GM12878 (cell line): Measurements from ENCODE around the gene JAG1. TPM values are rescaled to one million over a fixed set of nuclear protein-coding genes. Genes with fewer than 3 reads are reported as not detected.

ENCODE experiments used
- ATAC-seq: fragments of 200-7000 bp; cut with Tn5 transposase; 3 replicates; pipeline ENCODE4 v1.9.1; 2020; ENCODE audit warnings: mild to moderate bottlenecking, moderate library complexity
- Bru-seq: library from RNA; stranded (reverse); fragments of 400-500 nt; gene quantifications from one replicate; lab custom pipeline; 2021; lab: Mats Ljungman, UMichigan
- BruChase-seq, 2 experiments: library from RNA; stranded (reverse); fragments of 400-500 nt; gene quantifications; one replicate each; lab custom pipeline; 2021; lab: Mats Ljungman, UMichigan
- BruUV-seq: library from RNA; stranded (reverse); fragments of 400-500 nt; replicated peaks from 2 replicates; lab custom pipeline; 2021; lab: Mats Ljungman, UMichigan
- CTCF ChIA-PET: fragments of 300-600 bp; sonication (Branson Sonifier 250); formaldehyde crosslinking; extraction: SDS; loops from one replicate; lab custom pipeline; 2021; ENCODE audit warnings: inconsistent platforms; lab: Yijun Ruan, JAX
- POLR2A ChIA-PET: fragments of 350-600 bp; formaldehyde crosslinking; extraction: SDS; loops from one replicate; lab custom pipeline; 2021; ENCODE audit warnings: inconsistent platforms; lab: Charles Lee
- RAD21 ChIA-PET: fragments of 300-600 bp; sonication (Branson Sonifier 250); formaldehyde crosslinking; loops from one replicate; lab custom pipeline; 2023; ENCODE audit warnings: antibody characterized with exemption; ENCODE audit not compliant: unreplicated experiment; lab: Charles Lee
- SMC1A ChIA-PET: fragments of 300-600 bp; sonication (Branson Sonifier 250); formaldehyde crosslinking; loops from one replicate; lab custom pipeline; 2023; ENCODE audit not compliant: unreplicated experiment, uncharacterized antibody; lab: Charles Lee
- DNase-seq: peaks from one replicate; pipeline ENCODE4 v3.0.0-alpha.2; 2011; ENCODE audit warnings: low read depth, low spot score
- FAIRE-seq: peaks from 3 replicates; lab custom pipeline; 2011; peaks lifted over from hg19 to GRCh38; lab: Jason Lieb, UNC
- H2AFZ ChIP-seq: 2 replicates; pipeline ENCODE4 v1.6.0; 2011; ENCODE audit warnings: low read depth, low read length, control low read depth; ENCODE audit not compliant: control insufficient read depth
- H3K27ac ChIP-seq: 2 replicates; pipeline ENCODE4 v1.5.1; 2011; ENCODE audit warnings: control low read depth; ENCODE audit not compliant: control insufficient read depth, insufficient read depth
- H3K27me3 ChIP-seq, 2 experiments: replicated peaks in 1 of 2; 2 replicates each; pipeline versions ENCODE4 v1.6.0 to v1.6.1; 2011; ENCODE audit warnings: low read length in 1 of 2; ENCODE audit not compliant: control insufficient read depth in 2 of 2, insufficient read depth in 2 of 2
- H3K36me3 ChIP-seq, 2 experiments: 2 replicates each; pipeline ENCODE4 v1.5.1; 2011; ENCODE audit warnings: low read length in 1 of 2; ENCODE audit not compliant: control insufficient read depth in 2 of 2, insufficient read depth in 2 of 2
- H3K4me1 ChIP-seq: 2 replicates; pipeline ENCODE4 v1.6.1; 2011; ENCODE audit warnings: mild to moderate bottlenecking, low read length, moderate library complexity, mixed read lengths; ENCODE audit not compliant: control insufficient read depth, insufficient read depth
- H3K4me2 ChIP-seq: 2 replicates; pipeline ENCODE4 v1.6.0; 2011; ENCODE audit warnings: control low read depth; ENCODE audit not compliant: control insufficient read depth, insufficient read depth
- H3K4me3 ChIP-seq: fragments of 200-600 bp; sonication (generic); 2 replicates; pipeline ENCODE4 v1.5.1; 2016
- H3K79me2 ChIP-seq: 2 replicates; pipeline ENCODE4 v1.6.0; 2011; ENCODE audit warnings: low read length; ENCODE audit not compliant: control insufficient read depth, insufficient read depth
- H3K9ac ChIP-seq: 2 replicates; pipeline ENCODE4 v1.8.0; 2011; ENCODE audit warnings: low read length, control low read depth, mixed read lengths; ENCODE audit not compliant: control insufficient read depth, insufficient read depth
- H3K9me3 ChIP-seq: replicated peaks from 3 replicates; pipeline ENCODE4 v1.5.1; 2011; ENCODE audit warnings: mild to moderate bottlenecking, low read length; ENCODE audit not compliant: control insufficient read depth, insufficient read depth
- H4K20me1 ChIP-seq: 2 replicates; pipeline ENCODE4 v1.6.0; 2011; ENCODE audit not compliant: control insufficient read depth, insufficient read depth
- FOS ChIP-seq: IDR thresholded peaks from 3 replicates; pipeline ENCODE4 v1.6.1; 2011; ENCODE audit warnings: borderline replicate concordance; ENCODE audit not compliant: insufficient read length; ENCODE audit errors: extremely low read depth
- KLF5 ChIP-seq: fragments of 450-650 bp; IDR thresholded peaks from 2 replicates; pipeline ENCODE4 v1.6.1; 2014; ENCODE audit warnings: mild to moderate bottlenecking; ENCODE audit not compliant: partially characterized antibody
- PRDM15 ChIP-seq: fragments of 450-650 bp; formaldehyde crosslinking; IDR thresholded peaks from 2 replicates; pipeline ENCODE4 v1.4.0; 2020; ENCODE audit warnings: mild to moderate bottlenecking, moderate library complexity
- RAD21 ChIP-seq: IDR thresholded peaks from 2 replicates; pipeline ENCODE4 v1.6.1; 2011; ENCODE audit warnings: mild to moderate bottlenecking, low read depth, low read length, moderate library complexity; ENCODE audit not compliant: insufficient read depth
- RFX5 ChIP-seq: IDR thresholded peaks from 2 replicates; pipeline ENCODE4 v1.6.1; 2011; ENCODE audit warnings: low read depth, low read length, improper control_type of control experiment
- SKIL ChIP-seq: fragments of 450-650 bp; IDR thresholded peaks from 2 replicates; pipeline ENCODE4 v1.6.1; 2017; ENCODE audit warnings: mild to moderate bottlenecking, low read depth, inconsistent platforms; ENCODE audit not compliant: poor library complexity, severe bottlenecking
- SMAD5 ChIP-seq: IDR thresholded peaks from 2 replicates; pipeline ENCODE4 v1.6.1; 2016; ENCODE audit warnings: antibody characterized with exemption, low read depth
- ZBTB33 ChIP-seq: fragments of 450-650 bp; IDR thresholded peaks from 2 replicates; pipeline ENCODE4 v1.6.1; 2017; ENCODE audit warnings: mild to moderate bottlenecking
- WGBS: methylation state at CpG from one replicate; pipeline ENCODE4 v1.1.6; 2016; ENCODE audit warnings: low lambda C conversion rate; ENCODE audit not compliant: insufficient replicate concordance, insufficient coverage; ENCODE audit errors: missing lambda C conversion rate; 5-methylcytosine and 5-hydroxymethylcytosine counted together
- in situ Hi-C: fragments of 300-500 bp; cut with MboI; formaldehyde crosslinking; loops from 9 replicates; pipeline ENCODE4 v1.14.3; 2018; ENCODE audit warnings: mixed read lengths
- intact Hi-C: fragments of 100-400 bp; cut with micrococcal nuclease; formaldehyde crosslinking; loops from one replicate; pipeline ENCODE4 v1.14.2; 2022; ENCODE audit not compliant: unreplicated experiment
- long read RNA-seq, 2 experiments: library from polyadenylated mRNA; unstranded; transcript quantifications; one replicate each; pipeline ENCODE4 v2.0.0, GENCODE V29; 2019 to 2020
- polyA minus RNA-seq, 3 experiments: library from RNA; depleted of rRNA, polyadenylated mRNA; stranded (reverse); fragments of >200 nt; gene quantifications; 2 replicates each; pipeline ENCODE4 v1.2.3, GENCODE V29; 2011
- polyA plus RNA-seq, 11 experiments: library from polyadenylated mRNA; depleted of rRNA in 4 of 11; unstranded in 6 of 11; stranded (reverse) in 5 of 11; fragments of >200 nt; fragmentation: Nextera tagmentation in 4 of 11; fragmentation: Illumina TruSeq in 1 of 11; extraction: Ambion mirVana in 4 of 11; extraction: Trizol in 1 of 11; gene quantifications; 1 replicate in 1 of 11; 2 replicates in 10 of 11; pipeline versions ENCODE4 v1.2.1 to v1.2.3, GENCODE V29; 2011 to 2016; ENCODE audit warnings: inconsistent platforms in 2 of 11, missing spikeins in 2 of 11, low read depth in 1 of 11
- total RNA-seq, 4 experiments: library from RNA; depleted of rRNA in 3 of 4; stranded (reverse); fragments of >200 nt in 3 of 4; fragmentation: Illumina TruSeq in 1 of 4; extraction: Trizol in 1 of 4; gene quantifications; 2 replicates each; pipeline versions ENCODE4 v1.2.1 to v1.2.3, GENCODE V29; 2013 to 2021

JAG1 gene
- total RNA-seq (2013; cell fraction: nucleolus; rRNA removed) = 19.2 and 20.7 TPM in 2 replicates
- total RNA-seq (2014; rRNA removed) = 2.1 and 2.5 TPM in 2 replicates
- total RNA-seq (2014; rRNA removed; fragmentation: Illumina TruSeq; extraction: Trizol) = 1.3 TPM in 2 replicates
- total RNA-seq (2021) = 3.1 and 3.2 TPM in 2 replicates
- polyA plus RNA-seq (2011; ENCODE audit: low read depth) = 0.98 TPM
- polyA plus RNA-seq (2011; rRNA removed) = 5.0 and 6.9 TPM in 2 replicates
- 6.0 and 8.3 TPM in 2 replicates for polyA plus RNA-seq (2011; cell fraction: cytosol; rRNA removed)
- polyA plus RNA-seq (2011; cell fraction: nucleus; rRNA removed) = 25.9 and 26.5 TPM in 2 replicates
- 2.4 and 5.1 TPM in 2 replicates for polyA plus RNA-seq (2012)
- 1.4 and 2.2 TPM in 2 replicates for polyA plus RNA-seq (2014; fragmentation: Illumina TruSeq; extraction: Trizol)
- polyA plus RNA-seq (2014; fragmentation: Nextera tagmentation; extraction: Ambion mirVana) = 1 to 10 TPM in 1 of 2 experiments, under 1 TPM in 1; 0.66 to 1.0 TPM
- 2.0 and 2.2 TPM in 2 replicates for polyA plus RNA-seq (2014; rRNA removed)
- 1 to 10 TPM; 1.1 to 1.6 TPM for polyA plus RNA-seq (2016; fragmentation: Nextera tagmentation; extraction: Ambion mirVana)
- polyA minus RNA-seq (2011; rRNA and poly(A)+ RNA removed) = 23.6 and 27.0 TPM in 2 replicates
- polyA minus RNA-seq (2011; cell fraction: cytosol; rRNA and poly(A)+ RNA removed) = 7.1 and 8.8 TPM in 2 replicates
- polyA minus RNA-seq (2011; cell fraction: nucleus; rRNA and poly(A)+ RNA removed) = 21.8 and 23.7 TPM in 2 replicates
- Bru-seq, nascent RNA = percentile 73 among the genes with signal in this experiment
- BruChase-seq, experiment 1, labeled RNA remaining after a 6-hour chase = percentile 65 among the genes with signal in this experiment
- BruChase-seq, experiment 2, labeled RNA remaining after a 2-hour chase = percentile 69 among the genes with signal in this experiment
- long read RNA-seq, experiment 1, full-length matches to known transcripts = 1 of 3 reads
- long read RNA-seq, experiment 1, partial matches to known transcripts = 1 of 3 reads
- long read RNA-seq, experiment 1, other reads (novel, unspliced or antisense) = 1 of 3 reads
- long read RNA-seq, experiment 2, partial matches to known transcripts = 10 of 20 reads
- long read RNA-seq, experiment 2, other reads (novel, unspliced or antisense) = 9 of 20 reads

- Histone ChIP-seq H3K4me2 (peak within 1 kb of the TSS; percentile 32), H3K36me3 (no peaks in the 10 kb centered on the region; a peak in 1 of 4 replicates), H4K20me1 (no peaks in the 10 kb centered on the region), H3K27ac (peak within 1 kb of the TSS; percentile 66), H3K27me3 (peaks cover 0 to 5% of the 10 kb centered on the region in 2 experiments; a peak in 2 of 4 replicates), H3K9ac (peak within 1 kb of the TSS; percentile 62), H3K79me2 (peaks cover 10% of the 10 kb centered on the region), H3K4me1 (peaks cover 27% of the 10 kb centered on the region), H2AFZ (peak within 1 kb of the TSS; percentile 81), H3K9me3 (no peaks in the 10 kb centered on the region), H3K4me3 (peak within 1 kb of the TSS; percentile 81)
- in situ Hi-C loops (loop anchor here (5.0 to 10.0 kb wide), 2 partner anchors 598 to 871 kb away; no protein-coding TSS in a partner anchor), intact Hi-C loops (loop anchor here (1.0 to 10.0 kb wide), 8 partner anchors 199 to 870 kb away; no protein-coding TSS in a partner anchor)
- peak; percentile 60 for DNase-seq
- SMC1A ChIA-PET = interaction anchor here (1.0 to 2.1 kb wide), 6 partner anchors 18 to 872 kb away, joined by 3 to 5 read pairs (median 4); partner anchors contain the start of gene SLX4IP
- FAIRE-seq = no peak
- POLR2A ChIA-PET = interaction anchor here (1.5 to 2.1 kb wide), 2 partner anchors 122 to 593 kb away, joined by 4 to 6 read pairs; no protein-coding TSS in a partner anchor
- ATAC-seq = peak; percentile 64
- RAD21 ChIA-PET = interaction anchor here (0.6 to 3.9 kb wide), 9 partner anchors 85 to 593 kb away, joined by 3 to 30 read pairs (median 3); no protein-coding TSS in a partner anchor
- CTCF ChIA-PET = interaction anchor here (0.6 to 2.6 kb wide), 11 partner anchors 9 to 601 kb away, joined by 3 to 8 read pairs (median 4); no protein-coding TSS in a partner anchor
- WGBS = 1% methylated on average over 75 of the region's 84 CpGs
- no TSS peak for BruUV-seq
- TF ChIP-seq SMAD5 (no peak), PRDM15 (CRISPR knock-in tag) (no peak), RAD21 (no peak), KLF5 (no peak), SKIL (no peak), RFX5 (no peak), ZBTB33 (no peak), FOS (no peak)
These were observed at the start of gene JAG1 for GRCh38 chr20:10673842-10674683. Gene JAG1 (minus strand): TSS chr20:10673999. CDS start chr20:10673530, 469 bp downstream.
